ENCODE results near the gene LILRA6. TPM values are rescaled to one million over a fixed set of nuclear protein-coding genes. Genes with fewer than 3 reads are reported as not detected.

The LILRA6 gene
- total RNA-seq, 1 experiment from 2014 or later = not detected

DNA sequence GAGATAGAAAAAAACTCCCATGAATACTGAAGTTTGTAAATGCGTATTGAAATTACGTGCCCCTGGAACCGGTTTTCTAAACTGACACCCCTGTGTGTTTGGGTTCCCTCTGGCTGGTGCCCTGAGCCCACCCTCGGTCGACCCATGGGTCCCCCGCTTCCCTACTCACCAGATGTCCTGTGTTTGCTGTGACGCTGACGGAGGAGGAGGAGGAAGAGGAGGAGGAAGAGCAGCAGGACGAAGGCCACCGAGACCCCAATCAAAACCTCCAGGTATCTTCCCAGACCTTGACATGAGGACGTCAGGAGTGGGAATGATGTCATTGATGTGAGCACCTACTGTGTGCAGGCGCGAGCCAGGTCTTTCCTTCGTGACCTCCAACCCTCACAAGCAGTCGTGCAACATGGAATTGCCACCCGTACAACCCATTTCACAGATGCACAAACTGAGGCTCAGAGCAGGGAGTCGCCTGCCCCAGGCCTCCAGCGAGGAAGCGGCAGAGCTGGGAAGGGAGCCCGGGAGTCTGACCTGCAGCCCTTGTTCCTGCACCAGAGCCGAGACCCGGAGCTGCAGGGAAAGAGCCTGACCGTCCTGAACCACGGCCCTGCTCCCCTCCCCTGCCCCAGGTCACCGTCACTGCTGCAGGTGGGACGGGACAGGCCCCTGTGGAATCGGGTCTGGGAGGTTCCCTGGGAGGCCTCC lies 23.5 kb downstream of the LILRA6 start:
- Histone ChIP-seq H2AFZ (ENCODE audit: low read depth, low read length, poor library complexity, severe bottlenecking) (no peak overlapping the region), H3K79me2 (ENCODE audit: insufficient read depth, low read length) (no peaks in the 10 kb centered on the region), H3K27me3 (ENCODE audit: insufficient read depth, low read length) (no peaks in the 10 kb centered on the region), H3K27ac (ENCODE audit: low read depth, low read length) (no peak overlapping the region), H4K20me1 (ENCODE audit: insufficient read depth) (no peaks in the 10 kb centered on the region), H3K4me2 (ENCODE audit: low read length) (no peak overlapping the region), H3K36me3 (ENCODE audit: control insufficient read depth in 1 of 2, insufficient read depth in 2 of 2, low read length in 2 of 2) (no peaks in the 10 kb centered on the region), H3K4me3 (replicated peaks in 1 of 2; ENCODE audit: low read depth in 1 of 2, low read length in 2 of 2) (no peak overlapping the region), H3K9me3 (ENCODE audit: control insufficient read depth in 1 of 2, insufficient read depth in 1 of 2, low read depth in 1 of 2, low read length in 2 of 2) (no peaks in the 10 kb centered on the region), H3K9me2 (ENCODE audit: insufficient read depth) (no peaks in the 10 kb centered on the region), H3K4me1 (ENCODE audit: control insufficient read depth in 1 of 2, insufficient read depth in 2 of 2, low read length in 2 of 2) (no peaks in the 10 kb centered on the region), H3K9ac (ENCODE audit: low read length) (no peak overlapping the region)
- TF ChIP-seq ZFX (IDR thresholded peaks at IDR 0.05) (no peak), JUND (IDR thresholded peaks at IDR 0.05) (no peak), ZNF274 (IDR thresholded peaks at IDR 0.05; ENCODE audit: low read depth, low read length) (no peak), FOSL1 (IDR thresholded peaks at IDR 0.05; ENCODE audit: low read depth) (no peak), EZH2phosphoT487 (IDR thresholded peaks at IDR 0.05; ENCODE audit: borderline replicate concordance) (no peak), SRF (IDR thresholded peaks at IDR 0.05; ENCODE audit: low read depth) (no peak), CBX3 (IDR thresholded peaks at IDR 0.05; ENCODE audit: low read depth) (no peak), EZH2 (IDR thresholded peaks at IDR 0.05) (no peak), TCF7L2 (IDR thresholded peaks at IDR 0.05; ENCODE audit: borderline replicate concordance, extremely low read depth, insufficient read depth, insufficient read length) (no peak), YY1 (IDR thresholded peaks at IDR 0.05; ENCODE audit: extremely low read depth, insufficient replicate concordance, low read depth, low read length) (no peak), RAD21 (IDR thresholded peaks at IDR 0.05; ENCODE audit: low read depth) (no peak), POLR2AphosphoS5 (IDR thresholded peaks at IDR 0.05; ENCODE audit: low read depth, low read length) (no peak), SP1 (IDR thresholded peaks at IDR 0.05; ENCODE audit: low read depth) (no peak)
- TF ChIP-seq, protein P1, sequence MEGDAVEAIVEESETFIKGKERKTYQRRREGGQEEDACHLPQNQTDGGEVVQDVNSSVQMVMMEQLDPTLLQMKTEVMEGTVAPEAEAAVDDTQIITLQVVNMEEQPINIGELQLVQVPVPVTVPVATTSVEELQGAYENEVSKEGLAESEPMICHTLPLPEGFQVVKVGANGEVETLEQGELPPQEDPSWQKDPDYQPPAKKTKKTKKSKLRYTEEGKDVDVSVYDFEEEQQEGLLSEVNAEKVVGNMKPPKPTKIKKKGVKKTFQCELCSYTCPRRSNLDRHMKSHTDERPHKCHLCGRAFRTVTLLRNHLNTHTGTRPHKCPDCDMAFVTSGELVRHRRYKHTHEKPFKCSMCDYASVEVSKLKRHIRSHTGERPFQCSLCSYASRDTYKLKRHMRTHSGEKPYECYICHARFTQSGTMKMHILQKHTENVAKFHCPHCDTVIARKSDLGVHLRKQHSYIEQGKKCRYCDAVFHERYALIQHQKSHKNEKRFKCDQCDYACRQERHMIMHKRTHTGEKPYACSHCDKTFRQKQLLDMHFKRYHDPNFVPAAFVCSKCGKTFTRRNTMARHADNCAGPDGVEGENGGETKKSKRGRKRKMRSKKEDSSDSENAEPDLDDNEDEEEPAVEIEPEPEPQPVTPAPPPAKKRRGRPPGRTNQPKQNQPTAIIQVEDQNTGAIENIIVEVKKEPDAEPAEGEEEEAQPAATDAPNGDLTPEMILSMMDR (IDR thresholded peaks at IDR 0.05 in 2 of 3, conservative IDR thresholded peaks at IDR 0.05 in 1 of 3; ENCODE audit: borderline replicate concordance in 1 of 3, insufficient read depth in 1 of 3, low read depth in 2 of 3, low read length in 2 of 3) = no peak
- TF ChIP-seq, protein P2, sequence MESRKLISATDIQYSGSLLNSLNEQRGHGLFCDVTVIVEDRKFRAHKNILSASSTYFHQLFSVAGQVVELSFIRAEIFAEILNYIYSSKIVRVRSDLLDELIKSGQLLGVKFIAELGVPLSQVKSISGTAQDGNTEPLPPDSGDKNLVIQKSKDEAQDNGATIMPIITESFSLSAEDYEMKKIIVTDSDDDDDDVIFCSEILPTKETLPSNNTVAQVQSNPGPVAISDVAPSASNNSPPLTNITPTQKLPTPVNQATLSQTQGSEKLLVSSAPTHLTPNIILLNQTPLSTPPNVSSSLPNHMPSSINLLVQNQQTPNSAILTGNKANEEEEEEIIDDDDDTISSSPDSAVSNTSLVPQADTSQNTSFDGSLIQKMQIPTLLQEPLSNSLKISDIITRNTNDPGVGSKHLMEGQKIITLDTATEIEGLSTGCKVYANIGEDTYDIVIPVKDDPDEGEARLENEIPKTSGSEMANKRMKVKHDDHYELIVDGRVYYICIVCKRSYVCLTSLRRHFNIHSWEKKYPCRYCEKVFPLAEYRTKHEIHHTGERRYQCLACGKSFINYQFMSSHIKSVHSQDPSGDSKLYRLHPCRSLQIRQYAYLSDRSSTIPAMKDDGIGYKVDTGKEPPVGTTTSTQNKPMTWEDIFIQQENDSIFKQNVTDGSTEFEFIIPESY (IDR thresholded peaks at IDR 0.05; ENCODE audit: extremely low read depth, insufficient replicate concordance, low read length) = no peak
- TF ChIP-seq, protein P3, sequence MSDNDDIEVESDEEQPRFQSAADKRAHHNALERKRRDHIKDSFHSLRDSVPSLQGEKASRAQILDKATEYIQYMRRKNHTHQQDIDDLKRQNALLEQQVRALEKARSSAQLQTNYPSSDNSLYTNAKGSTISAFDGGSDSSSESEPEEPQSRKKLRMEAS (IDR thresholded peaks at IDR 0.05) = no peak
- TF ChIP-seq, protein P4, sequence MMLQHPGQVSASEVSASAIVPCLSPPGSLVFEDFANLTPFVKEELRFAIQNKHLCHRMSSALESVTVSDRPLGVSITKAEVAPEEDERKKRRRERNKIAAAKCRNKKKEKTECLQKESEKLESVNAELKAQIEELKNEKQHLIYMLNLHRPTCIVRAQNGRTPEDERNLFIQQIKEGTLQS (IDR thresholded peaks at IDR 0.05) = no peak
- TF ChIP-seq, protein P5, sequence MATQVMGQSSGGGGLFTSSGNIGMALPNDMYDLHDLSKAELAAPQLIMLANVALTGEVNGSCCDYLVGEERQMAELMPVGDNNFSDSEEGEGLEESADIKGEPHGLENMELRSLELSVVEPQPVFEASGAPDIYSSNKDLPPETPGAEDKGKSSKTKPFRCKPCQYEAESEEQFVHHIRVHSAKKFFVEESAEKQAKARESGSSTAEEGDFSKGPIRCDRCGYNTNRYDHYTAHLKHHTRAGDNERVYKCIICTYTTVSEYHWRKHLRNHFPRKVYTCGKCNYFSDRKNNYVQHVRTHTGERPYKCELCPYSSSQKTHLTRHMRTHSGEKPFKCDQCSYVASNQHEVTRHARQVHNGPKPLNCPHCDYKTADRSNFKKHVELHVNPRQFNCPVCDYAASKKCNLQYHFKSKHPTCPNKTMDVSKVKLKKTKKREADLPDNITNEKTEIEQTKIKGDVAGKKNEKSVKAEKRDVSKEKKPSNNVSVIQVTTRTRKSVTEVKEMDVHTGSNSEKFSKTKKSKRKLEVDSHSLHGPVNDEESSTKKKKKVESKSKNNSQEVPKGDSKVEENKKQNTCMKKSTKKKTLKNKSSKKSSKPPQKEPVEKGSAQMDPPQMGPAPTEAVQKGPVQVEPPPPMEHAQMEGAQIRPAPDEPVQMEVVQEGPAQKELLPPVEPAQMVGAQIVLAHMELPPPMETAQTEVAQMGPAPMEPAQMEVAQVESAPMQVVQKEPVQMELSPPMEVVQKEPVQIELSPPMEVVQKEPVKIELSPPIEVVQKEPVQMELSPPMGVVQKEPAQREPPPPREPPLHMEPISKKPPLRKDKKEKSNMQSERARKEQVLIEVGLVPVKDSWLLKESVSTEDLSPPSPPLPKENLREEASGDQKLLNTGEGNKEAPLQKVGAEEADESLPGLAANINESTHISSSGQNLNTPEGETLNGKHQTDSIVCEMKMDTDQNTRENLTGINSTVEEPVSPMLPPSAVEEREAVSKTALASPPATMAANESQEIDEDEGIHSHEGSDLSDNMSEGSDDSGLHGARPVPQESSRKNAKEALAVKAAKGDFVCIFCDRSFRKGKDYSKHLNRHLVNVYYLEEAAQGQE (IDR thresholded peaks at IDR 0.05; ENCODE audit: low read depth) = no peak
- DNase-seq (ENCODE audit: low read depth, low spot score) = no peak
- ChIA-PET RAD21 (ENCODE audit: low non-redundant PET in 1 of 2, low total read pairs in 2 of 2, uncharacterized antibody in 2 of 2, unreplicated experiment in 2 of 2) (no interaction called here), CTCF (no interaction called here), POLR2A (no interaction called here)
- ATAC-seq = no peak
- BruUV-seq (replicated peaks) = no TSS peak
- intact Hi-C loops (cut with micrococcal nuclease) = no loop called here

Measured in HCT116 (cell line).